IMR-90 (cell line): Measurements from ENCODE around the gene PLPPR3. TPM values are rescaled to one million over a fixed set of nuclear protein-coding genes. Genes with fewer than 3 reads are reported as not detected.
A peak's percentile ranks its signal among the peaks of the same experiment; 100 is the strongest.

Experiments used
- ATAC-seq: fragments of 200-7000 bp; cut with Tn5 transposase; 2 replicates; pipeline ENCODE4 v1.9.1; 2020; ENCODE audit warnings: low read depth, mild to moderate bottlenecking, moderate library complexity
- BruUV-seq: library from RNA; stranded (reverse); fragments of 400-500 nt; replicated peaks from 2 replicates; lab custom pipeline; 2021; lab: Mats Ljungman, UMichigan
- CTCF ChIA-PET: fragments of 300-600 bp; formaldehyde crosslinking; extraction: SDS; loops from one replicate; lab custom pipeline; 2021; ENCODE audit warnings: antibody characterized with exemption; lab: Yijun Ruan, JAX
- POLR2A ChIA-PET: fragments of 300-600 bp; sonication (Branson Sonifier 250); formaldehyde crosslinking; loops from one replicate; lab custom pipeline; 2022; ENCODE audit warnings: antibody characterized with exemption; ENCODE audit not compliant: unreplicated experiment; lab: Charles Lee
- DNase-seq: peaks from one replicate; pipeline ENCODE4 v3.0.0; 2013
- H2AFZ ChIP-seq: replicated peaks from 2 replicates; pipeline ENCODE3; 2013; ENCODE audit warnings: low read length, mild to moderate bottlenecking; ENCODE audit not compliant: poor library complexity
- H2AK5ac ChIP-seq: 2 replicates; pipeline ENCODE4 v1.6.1; 2013; ENCODE audit warnings: low read depth, low read length, inconsistent platforms
- H2AK9ac ChIP-seq: replicated peaks from 2 replicates; pipeline ENCODE3; 2013; ENCODE audit warnings: mild to moderate bottlenecking, low read depth, low read length, moderate library complexity; ENCODE audit not compliant: poor library complexity
- H2BK120ac ChIP-seq: 2 replicates; pipeline ENCODE4 v1.6.1; 2013; ENCODE audit warnings: low read depth, low read length, inconsistent platforms
- H2BK15ac ChIP-seq: 3 replicates; pipeline ENCODE4 v1.6.1; 2013; ENCODE audit warnings: low read depth, low read length, inconsistent platforms
- H2BK20ac ChIP-seq: 2 replicates; pipeline ENCODE4 v1.6.1; 2013; ENCODE audit warnings: low read depth, mild to moderate bottlenecking, inconsistent platforms, low read length, moderate library complexity
- H2BK5ac ChIP-seq: 2 replicates; pipeline ENCODE4 v1.6.1; 2013; ENCODE audit warnings: mild to moderate bottlenecking, low read depth, low read length, inconsistent platforms; ENCODE audit not compliant: poor library complexity, severe bottlenecking
- H3K14ac ChIP-seq: replicated peaks from 2 replicates; pipeline ENCODE4 v1.6.1; 2013; ENCODE audit warnings: low read depth, low read length, inconsistent platforms
- H3K18ac ChIP-seq: 2 replicates; pipeline ENCODE4 v1.6.1; 2013; ENCODE audit warnings: low read depth, low read length, control low read depth
- H3K23ac ChIP-seq: 2 replicates; pipeline ENCODE4 v1.6.1; 2013; ENCODE audit warnings: low read depth, low read length, inconsistent platforms
- H3K27ac ChIP-seq: 2 replicates; pipeline ENCODE4 v1.5.1; 2013; ENCODE audit warnings: mild to moderate bottlenecking, control low read depth, low read length; ENCODE audit not compliant: insufficient read depth
- H3K27me3 ChIP-seq: 2 replicates; pipeline ENCODE4 v1.6.1; 2013; ENCODE audit warnings: low read length; ENCODE audit not compliant: control insufficient read depth, insufficient read depth
- H3K36me3 ChIP-seq: 2 replicates; pipeline ENCODE4 v1.6.1; 2013; ENCODE audit warnings: low read length, mixed read lengths; ENCODE audit not compliant: control insufficient read depth, insufficient read depth
- H3K4ac ChIP-seq: 2 replicates; pipeline ENCODE4 v1.6.1; 2013; ENCODE audit warnings: low read depth, low read length, inconsistent platforms
- H3K4me1 ChIP-seq: 2 replicates; pipeline ENCODE4 v1.6.1; 2013; ENCODE audit warnings: low read length, mixed read lengths; ENCODE audit not compliant: control insufficient read depth, insufficient read depth
- H3K4me2 ChIP-seq: 2 replicates; pipeline ENCODE4 v1.6.1; 2013; ENCODE audit warnings: low read depth, mild to moderate bottlenecking, control low read depth, low read length, moderate library complexity
- H3K4me3 ChIP-seq: 2 replicates; pipeline ENCODE4 v1.5.1; 2013; ENCODE audit warnings: low read depth, mild to moderate bottlenecking, control low read depth, low read length, moderate library complexity; ENCODE audit not compliant: insufficient read depth
- H3K56ac ChIP-seq: 2 replicates; pipeline ENCODE4 v1.6.1; 2013; ENCODE audit warnings: low read length, inconsistent platforms; ENCODE audit not compliant: insufficient read depth; ENCODE audit errors: extremely low read depth
- H3K79me1 ChIP-seq, 2 experiments: 2 replicates each; pipeline ENCODE4 v1.6.1; 2013; ENCODE audit warnings: low read length in 2 of 2, inconsistent platforms in 1 of 2, low read depth in 1 of 2
- H3K9ac ChIP-seq: 2 replicates; pipeline ENCODE4 v1.6.1; 2013; ENCODE audit warnings: low read depth, low read length, control low read depth
- H3K9me1 ChIP-seq: 2 replicates; pipeline ENCODE4 v1.6.1; 2013; ENCODE audit warnings: low read length, inconsistent platforms; ENCODE audit not compliant: insufficient read depth
- H3K9me3 ChIP-seq: 2 replicates; pipeline ENCODE4 v1.6.1; 2013; ENCODE audit warnings: low read length; ENCODE audit not compliant: control insufficient read depth, insufficient read depth
- H4K20me1 ChIP-seq: 2 replicates; pipeline ENCODE4 v1.6.1; 2013; ENCODE audit warnings: low read length, inconsistent platforms; ENCODE audit not compliant: insufficient read depth
- H4K5ac ChIP-seq: 2 replicates; pipeline ENCODE4 v1.6.1; 2013; ENCODE audit warnings: mild to moderate bottlenecking, low read depth, low read length, control low read depth
- H4K8ac ChIP-seq, 2 experiments: 2 replicates each; pipeline ENCODE4 v1.6.1; 2013; ENCODE audit warnings: low read depth in 2 of 2, low read length in 2 of 2, control low read depth in 1 of 2, inconsistent platforms in 1 of 2
- H4K91ac ChIP-seq: 2 replicates; pipeline ENCODE4 v1.6.1; 2013; ENCODE audit warnings: low read depth, low read length, inconsistent platforms; ENCODE audit not compliant: insufficient read depth
- BHLHE40 ChIP-seq: fragments of 150-350 bp; IDR thresholded peaks from 2 replicates; pipeline ENCODE4 v1.6.1; 2016; ENCODE audit warnings: mild to moderate bottlenecking, low read depth, low read length
- CEBPB ChIP-seq: IDR thresholded peaks from 2 replicates; pipeline ENCODE4 v1.6.1; 2012; ENCODE audit warnings: low read depth, low read length, improper control_type of control experiment
- CHD1 ChIP-seq: IDR thresholded peaks from 2 replicates; pipeline ENCODE4 v1.6.1; 2012; ENCODE audit warnings: low read depth, low read length, improper control_type of control experiment
- ELK1 ChIP-seq: fragments of 150-350 bp; IDR thresholded peaks from 2 replicates; pipeline ENCODE4 v1.6.1; 2016; ENCODE audit warnings: low read depth, mild to moderate bottlenecking, low read length, moderate library complexity, borderline replicate concordance
- FOS ChIP-seq: fragments of 150-350 bp; IDR thresholded peaks from 2 replicates; pipeline ENCODE4 v1.6.1; 2016; ENCODE audit warnings: low read depth, low read length
- MAFK ChIP-seq: IDR thresholded peaks from 2 replicates; pipeline ENCODE4 v1.6.1; 2012; ENCODE audit warnings: low read depth, low read length, improper control_type of control experiment
- MAZ ChIP-seq: IDR thresholded peaks from 2 replicates; pipeline ENCODE4 v1.6.1; 2012; ENCODE audit warnings: low read depth, mild to moderate bottlenecking, low read length, improper control_type of control experiment, moderate library complexity, borderline replicate concordance
- MXI1 ChIP-seq: IDR thresholded peaks from 2 replicates; pipeline ENCODE4 v1.6.1; 2012; ENCODE audit warnings: low read depth, mild to moderate bottlenecking, low read length, moderate library complexity, borderline replicate concordance
- NFE2L2 ChIP-seq: fragments of 150-350 bp; IDR thresholded peaks from 2 replicates; pipeline ENCODE4 v1.6.1; 2016; ENCODE audit warnings: low read depth, mild to moderate bottlenecking, low read length
- POLR2A ChIP-seq: IDR thresholded peaks from 2 replicates; pipeline ENCODE4 v1.6.1; 2012; ENCODE audit warnings: mild to moderate bottlenecking, low read depth, low read length
- RAD21 ChIP-seq: IDR thresholded peaks from 2 replicates; pipeline ENCODE4 v1.6.1; 2012; ENCODE audit warnings: low read length, improper control_type of control experiment
- RCOR1 ChIP-seq: IDR thresholded peaks from 2 replicates; pipeline ENCODE4 v1.6.1; 2012; ENCODE audit warnings: mild to moderate bottlenecking, low read length, improper control_type of control experiment; ENCODE audit not compliant: insufficient replicate concordance
- RFX5 ChIP-seq: IDR thresholded peaks from 2 replicates; pipeline ENCODE4 v1.8.0; 2012; ENCODE audit warnings: low read depth, mild to moderate bottlenecking, low read length, moderate library complexity
- SMC3 ChIP-seq: fragments of 150-350 bp; IDR thresholded peaks from 2 replicates; pipeline ENCODE4 v1.6.1; 2016; ENCODE audit warnings: low read depth, mild to moderate bottlenecking, antibody characterized with exemption, low read length, moderate library complexity
- USF2 ChIP-seq: fragments of 150-350 bp; IDR thresholded peaks from 2 replicates; pipeline ENCODE4 v1.6.1; 2017; ENCODE audit warnings: mild to moderate bottlenecking, antibody characterized with exemption, low read length, low read depth
- WGBS, 2 experiments: methylation state at CpG; one replicate each; pipeline versions ENCODE4 v1.1.5 to v1.1.7; 2013; ENCODE audit warnings: missing lambda C conversion rate in 2 of 2; ENCODE audit not compliant: insufficient read length in 1 of 2; ENCODE audit errors: extremely low coverage in 2 of 2; 5-methylcytosine and 5-hydroxymethylcytosine counted together
- dilution Hi-C: fragments of 300-500 bp; cut with HindIII; formaldehyde crosslinking; loops from one replicate; pipeline ENCODE4 v1.14.3; 2018; ENCODE audit warnings: low sequenced_read_pairs; ENCODE audit not compliant: unreplicated experiment
- in situ Hi-C: fragments of 300-500 bp; cut with MboI; formaldehyde crosslinking; loops from 3 replicates; pipeline ENCODE4 v1.14.3; 2019; ENCODE audit warnings: low sequenced_read_pairs, inconsistent platforms, mixed read lengths
- intact Hi-C: fragments of 100-400 bp; cut with micrococcal nuclease; formaldehyde crosslinking; loops from 2 replicates; pipeline ENCODE4 v1.10.0; 2022
- polyA plus RNA-seq, 3 experiments: library from polyadenylated mRNA; depleted of rRNA; stranded (reverse); fragments of >200 nt; gene quantifications; 2 replicates each; pipeline ENCODE4 v1.2.3, GENCODE V29; 2012; ENCODE audit warnings: low replicate concordance in 1 of 3
- total RNA-seq: library from RNA; depleted of rRNA; stranded (reverse); fragments of >200 nt; gene quantifications from 2 replicates; pipeline ENCODE4 v1.2.3, GENCODE V29; 2012
- TF ChIP-seq, protein P1 (sequence below): conservative IDR thresholded peaks from 2 replicates; pipeline ENCODE4 v1.5.1; 2012; ENCODE audit warnings: mild to moderate bottlenecking, low read depth, low read length, improper control_type of control experiment

Gene PLPPR3
- total and polyA plus RNA-seq, 2 of the 4 experiments (the other 2 are of a cell fraction) = 0.36 to 1.2 TPM

DNA sequence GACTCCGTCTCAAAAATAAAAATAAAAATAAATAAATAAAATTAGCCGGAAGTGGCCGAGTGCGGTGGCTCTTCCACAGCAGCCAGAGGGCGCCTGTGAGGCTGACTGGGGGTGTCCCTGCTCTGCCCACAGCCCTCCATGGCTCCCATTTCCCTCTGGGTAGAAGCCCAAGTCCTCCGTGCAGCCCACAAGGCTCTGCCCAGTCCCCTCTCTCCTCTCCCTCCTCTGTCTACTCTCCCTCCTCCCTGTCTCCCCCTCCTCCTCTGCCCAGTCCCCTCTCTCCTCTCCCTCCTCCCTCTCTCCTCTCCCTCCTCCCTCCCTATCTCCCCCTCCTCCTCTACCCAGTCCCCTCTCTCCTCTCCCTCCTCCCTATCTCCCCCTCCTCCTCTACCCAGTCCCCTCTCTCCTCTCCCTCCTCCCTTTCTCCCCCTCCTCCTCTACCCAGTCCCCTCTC lies 50.4 kb downstream of the PLPPR3 start:
- ChIA-PET CTCF (interaction anchor here (1.1 to 1.4 kb wide), 2 partner anchors 31 to 145 kb away, joined by 4 read pairs; no protein-coding TSS in a partner anchor), POLR2A (no interaction called here)

More for the DNA sequence above, 50.4 kb downstream of the PLPPR3 start:
- Histone ChIP-seq H2AK5ac (no peak overlapping the region; the same call in 1 of the 2 replicates), H3K36me3 (no peaks in the 10 kb centered on the region), H4K8ac (no peak overlapping the region), H2BK20ac (no peak overlapping the region), H3K27me3 (no peaks in the 10 kb centered on the region), H3K23ac (no peak overlapping the region), H2AK9ac (no peak overlapping the region), H3K9me1 (no peaks in the 10 kb centered on the region), H3K4me1 (no peaks in the 10 kb centered on the region; the same call in 1 of the 2 replicates), H3K14ac (no peak overlapping the region), H3K9me3 (no peaks in the 10 kb centered on the region), H3K4me2 (no peak overlapping the region), H4K91ac (no peak overlapping the region), H3K27ac (no peak overlapping the region), H3K56ac (no peak overlapping the region), H3K4ac (no peak overlapping the region), H3K9ac (no peak overlapping the region), H2BK15ac (no peak overlapping the region), H3K18ac (no peak overlapping the region), H3K79me1 (no peaks in the 10 kb centered on the region), H2BK5ac (no peak overlapping the region), H4K5ac (no peak overlapping the region), H2AFZ (no peak overlapping the region), H3K4me3 (no peak overlapping the region), H4K20me1 (no peaks in the 10 kb centered on the region), H2BK120ac (no peak overlapping the region)
- DNase-seq (peak; percentile 43), ATAC-seq (no peak)
- in situ Hi-C loops (no loop called here), dilution Hi-C loops (no loop called here), intact Hi-C loops (loop anchor here (2.0 to 5.0 kb wide), 2 partner anchors 27 to 86 kb away; partner anchors contain the start of gene CFD)
- TF ChIP-seq, protein P1, sequence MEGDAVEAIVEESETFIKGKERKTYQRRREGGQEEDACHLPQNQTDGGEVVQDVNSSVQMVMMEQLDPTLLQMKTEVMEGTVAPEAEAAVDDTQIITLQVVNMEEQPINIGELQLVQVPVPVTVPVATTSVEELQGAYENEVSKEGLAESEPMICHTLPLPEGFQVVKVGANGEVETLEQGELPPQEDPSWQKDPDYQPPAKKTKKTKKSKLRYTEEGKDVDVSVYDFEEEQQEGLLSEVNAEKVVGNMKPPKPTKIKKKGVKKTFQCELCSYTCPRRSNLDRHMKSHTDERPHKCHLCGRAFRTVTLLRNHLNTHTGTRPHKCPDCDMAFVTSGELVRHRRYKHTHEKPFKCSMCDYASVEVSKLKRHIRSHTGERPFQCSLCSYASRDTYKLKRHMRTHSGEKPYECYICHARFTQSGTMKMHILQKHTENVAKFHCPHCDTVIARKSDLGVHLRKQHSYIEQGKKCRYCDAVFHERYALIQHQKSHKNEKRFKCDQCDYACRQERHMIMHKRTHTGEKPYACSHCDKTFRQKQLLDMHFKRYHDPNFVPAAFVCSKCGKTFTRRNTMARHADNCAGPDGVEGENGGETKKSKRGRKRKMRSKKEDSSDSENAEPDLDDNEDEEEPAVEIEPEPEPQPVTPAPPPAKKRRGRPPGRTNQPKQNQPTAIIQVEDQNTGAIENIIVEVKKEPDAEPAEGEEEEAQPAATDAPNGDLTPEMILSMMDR = peak; percentile 57
- no peak for TF ChIP-seq RFX5
- no peak for TF ChIP-seq MAFK
- TF ChIP-seq FOS = no peak
- TF ChIP-seq BHLHE40 = no peak
- no peak for TF ChIP-seq MAZ
- TF ChIP-seq NFE2L2 = no peak
- TF ChIP-seq SMC3 = peak; percentile 58
- TF ChIP-seq MXI1 = no peak
- peak; percentile 47 for TF ChIP-seq RAD21
- TF ChIP-seq USF2 = no peak
- no peak for TF ChIP-seq CEBPB
- TF ChIP-seq POLR2A = no peak
- no peak for TF ChIP-seq CHD1
- no peak for TF ChIP-seq RCOR1
- no peak for TF ChIP-seq ELK1
- 59% methylated on average over 2 of the region's 6 CpGs; no CpG with 5 or more reads in 1 of the 2 experiments for WGBS, 2 experiments
- BruUV-seq = no TSS peak
